HL-60 (cell line): ENCODE results near the gene WNT10A.

Source experiments
- DNase-seq, 2 experiments: peaks; one replicate each; pipeline ENCODE4 v3.0.0-alpha.2; 2010 to 2020; ENCODE audit warnings: low read depth in 1 of 2, low spot score in 1 of 2
- H3K27ac ChIP-seq: fragments of 250-450 bp; sonication (Bioruptor Pico); replicated peaks from 2 replicates; pipeline ENCODE4 v1.5.1; 2020; ENCODE audit warnings: mild to moderate bottlenecking, moderate library complexity
- H3K27me3 ChIP-seq: fragments of 250-450 bp; sonication (Bioruptor Pico); 2 replicates; pipeline ENCODE4 v1.5.1; 2021; ENCODE audit warnings: mild to moderate bottlenecking, moderate library complexity; ENCODE audit not compliant: insufficient read depth, poor library complexity, severe bottlenecking
- H3K4me3 ChIP-seq: replicated peaks from 2 replicates; pipeline ENCODE4 v1.5.1; 2011; ENCODE audit warnings: mild to moderate bottlenecking, control low read depth, low read length; ENCODE audit not compliant: insufficient read depth
- CTCF ChIP-seq: IDR thresholded peaks from one replicate; pipeline ENCODE4 v1.5.1; 2011; ENCODE audit warnings: low read length, control low read depth, inconsistent platforms; ENCODE audit not compliant: insufficient read depth
- GABPA ChIP-seq: IDR thresholded peaks from 2 replicates; pipeline ENCODE4 v1.6.1; 2012; ENCODE audit warnings: low read depth
- POLR2AphosphoS5 ChIP-seq: IDR thresholded peaks from 2 replicates; pipeline ENCODE4 v1.6.1; 2012; ENCODE audit warnings: low read depth
- REST ChIP-seq: IDR thresholded peaks from 2 replicates; pipeline ENCODE4 v1.6.1; 2012; ENCODE audit warnings: low read depth; ENCODE audit not compliant: insufficient replicate concordance
- SPI1 ChIP-seq: IDR thresholded peaks from 2 replicates; pipeline ENCODE4 v1.6.1; 2012; ENCODE audit warnings: low read depth, mild to moderate bottlenecking, borderline replicate concordance

The WNT10A gene

GRCh38 chr2:218857371-218858137 lies 23.1 kb upstream of the WNT10A start:
- H3K4me3 ChIP-seq: no peak overlapping the region
- no peak for DNase-seq
- TF ChIP-seq REST: no peak
- TF ChIP-seq GABPA: no peak
- no peak for TF ChIP-seq POLR2AphosphoS5
- no peak for TF ChIP-seq SPI1
- no peak for TF ChIP-seq CTCF
- no peak overlapping the region for H3K27ac ChIP-seq
- H3K27me3 ChIP-seq: peaks cover 67% of the 10 kb centered on the region

- H3K27ac ChIP-seq: no peak overlapping the region
- H3K27me3 ChIP-seq: peaks cover 71% of the 10 kb centered on the region
- no peak for DNase-seq
- H3K4me3 ChIP-seq: no peak overlapping the region
- TF ChIP-seq POLR2AphosphoS5 (no peak), CTCF (no peak), GABPA (no peak), REST (no peak), SPI1 (no peak)
Measured at GRCh38 chr2:218858138-218858445, 22.6 kb upstream of the WNT10A start.

GRCh38 chr2:218858671-218859555 lies 21.7 kb upstream of the WNT10A start:
- no peak for DNase-seq
- H3K27ac ChIP-seq: no peak overlapping the region
- H3K4me3 ChIP-seq: no peak overlapping the region
- peaks cover 72% of the 10 kb centered on the region for H3K27me3 ChIP-seq
- no peak for TF ChIP-seq SPI1
- no peak for TF ChIP-seq GABPA
- TF ChIP-seq CTCF: no peak
